Activated B cell treated with CpG ODN at 0.5 μM for 24 hours (primary cell): ENCODE measurements around the gene NAP1L3. TPM values are rescaled to one million over a fixed set of nuclear protein-coding genes. Genes with fewer than 3 reads are reported as not detected.

ENCODE experiments used
- ATAC-seq: fragments of 200-7000 bp; cut with Tn5 transposase; one replicate; pipeline ENCODE4 v1.10.0; 2021; ENCODE audit warnings: low read depth, mild to moderate bottlenecking, moderate library complexity
- CTCF ChIA-PET: fragments of 350-600 bp; sonication (Branson Sonifier 250); formaldehyde crosslinking; loops from one replicate; lab custom pipeline; 2021; ENCODE audit warnings: antibody characterized with exemption; lab: Charles Lee
- POLR2A ChIA-PET: fragments of 350-600 bp; sonication (Branson Sonifier 250); formaldehyde crosslinking; loops from one replicate; lab custom pipeline; 2021; ENCODE audit warnings: antibody characterized with exemption; lab: Charles Lee
- DNase-seq: peaks from one replicate; pipeline ENCODE4 v3.0.0; 2022
- H3K27ac Mint-ChIP-seq: one replicate; pipeline ENCODE4 v1.8.0; 2020; ENCODE audit warnings: mixed read lengths
- H3K27me3 Mint-ChIP-seq: one replicate; pipeline ENCODE4 v1.8.0; 2021; ENCODE audit warnings: mixed read lengths
- H3K36me3 Mint-ChIP-seq: one replicate; pipeline ENCODE4 v1.8.0; 2021; ENCODE audit warnings: low read depth, mixed read lengths
- H3K4me1 Mint-ChIP-seq: one replicate; pipeline ENCODE4 v1.8.0; 2021; ENCODE audit warnings: mixed read lengths
- H3K4me3 Mint-ChIP-seq: one replicate; pipeline ENCODE4 v1.8.0; 2020; ENCODE audit warnings: mild to moderate bottlenecking, mixed read lengths
- H3K9me3 Mint-ChIP-seq: one replicate; pipeline ENCODE4 v1.8.0; 2020; ENCODE audit warnings: mixed read lengths
- CTCF ChIP-seq: fragments of 200-600 bp; IDR thresholded peaks from one replicate; pipeline ENCODE4 v1.8.0; 2022; ENCODE audit warnings: antibody characterized with exemption, mild to moderate bottlenecking
- intact Hi-C: fragments of 100-400 bp; cut with micrococcal nuclease; formaldehyde crosslinking; loops from one replicate; pipeline ENCODE4 v1.15.1; 2024
- total RNA-seq: library from RNA; stranded (reverse); gene quantifications from 2 replicates; pipeline ENCODE4 v1.2.3, GENCODE V29; 2022

The NAP1L3 gene
- total RNA-seq: 0.20 and 0.32 TPM in 2 replicates

DNA sequence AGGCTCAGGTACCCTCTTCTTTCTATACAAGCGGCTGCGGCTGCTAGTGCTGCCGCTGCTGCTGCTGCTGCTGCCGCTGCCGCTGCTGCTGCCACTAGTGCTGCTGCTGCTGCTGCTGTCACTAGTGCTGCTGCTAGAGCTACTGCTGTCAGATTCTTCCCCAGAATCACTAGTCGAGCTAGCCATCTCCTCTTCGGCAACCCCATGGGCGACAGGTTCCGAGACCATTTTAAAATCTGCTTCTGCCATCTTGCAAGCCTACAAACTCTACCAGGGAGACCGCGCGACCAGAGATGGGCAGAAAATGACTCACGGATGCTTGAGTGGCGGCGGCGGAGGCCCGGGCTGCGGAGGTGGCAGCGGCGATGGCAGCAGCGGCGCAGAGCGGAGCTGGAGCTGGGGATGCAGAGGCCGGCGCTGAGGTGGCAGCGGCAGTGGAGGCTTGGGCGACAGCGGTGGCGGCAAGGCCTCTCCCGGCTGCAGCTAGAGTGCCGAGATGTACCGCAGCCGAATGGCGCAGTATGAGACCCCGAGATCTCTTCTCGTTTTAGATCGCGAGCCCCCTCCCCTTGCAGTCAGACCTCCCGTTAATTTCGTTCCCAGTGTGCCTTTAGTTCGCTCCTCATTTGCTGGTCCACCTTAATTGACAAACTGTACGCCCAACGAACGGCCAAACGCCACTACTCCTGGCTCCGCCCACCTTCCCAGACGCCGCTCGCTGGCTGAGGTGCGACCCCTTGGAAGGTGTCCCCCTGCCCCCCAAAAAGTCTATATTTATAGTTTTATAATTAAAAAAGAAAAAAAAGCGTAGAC, at the start of gene NAP1L3:
NAP1L3 (minus strand) TSS at position 523 of the 813 bp plus-strand sequence; CDS start at position 249, 274 bp downstream.
- no peaks in the 10 kb centered on the region for H3K36me3 Mint-ChIP-seq
- H3K4me3 Mint-ChIP-seq: peak within 1 kb of the TSS; percentile 81
- DNase-seq: no peak
- CTCF ChIA-PET: no interaction called here
- intact Hi-C loops: no loop called here
- H3K4me1 Mint-ChIP-seq: peaks cover 3% of the 10 kb centered on the region
- no peak within 1 kb of the TSS for H3K27ac Mint-ChIP-seq
- POLR2A ChIA-PET: no interaction called here
- peak; percentile 57 for ATAC-seq
- peaks cover 1% of the 10 kb centered on the region for H3K27me3 Mint-ChIP-seq
- no peaks in the 10 kb centered on the region for H3K9me3 Mint-ChIP-seq
- no peak for TF ChIP-seq CTCF

DNA sequence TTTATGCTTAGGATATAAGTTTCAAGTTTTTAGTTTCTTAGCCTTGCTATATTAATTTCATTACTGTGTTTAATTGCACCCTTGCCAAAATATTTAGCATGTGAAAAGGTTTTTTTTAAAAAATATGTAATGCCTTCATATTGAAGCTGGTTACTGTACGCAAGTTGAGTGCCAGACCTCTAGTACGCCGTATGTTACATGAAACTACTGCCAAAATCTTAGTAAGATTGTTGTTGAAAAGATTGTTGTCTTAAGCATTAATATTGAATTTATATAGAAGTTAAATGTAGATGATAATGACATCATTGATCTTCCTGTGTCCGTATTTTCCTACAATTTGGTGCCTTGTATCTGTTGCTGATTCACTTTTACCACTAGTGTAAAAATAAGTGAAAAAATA, 37.7 kb upstream of the NAP1L3 start:
- ChIA-PET CTCF (no interaction called here), POLR2A (no interaction called here)
- Mint-ChIP-seq H3K9me3 (no peaks in the 10 kb centered on the region), H3K27me3 (no peaks in the 10 kb centered on the region), H3K36me3 (no peaks in the 10 kb centered on the region), H3K4me3 (no peak overlapping the region), H3K27ac (no peak overlapping the region), H3K4me1 (no peaks in the 10 kb centered on the region)
- no peak for TF ChIP-seq CTCF
- no peak for ATAC-seq
- intact Hi-C loops: no loop called here
- DNase-seq: no peak

- no peak for TF ChIP-seq CTCF
- H3K9me3 Mint-ChIP-seq: no peaks in the 10 kb centered on the region
- no peak for ATAC-seq
- H3K27ac Mint-ChIP-seq: no peak overlapping the region
- H3K36me3 Mint-ChIP-seq: no peaks in the 10 kb centered on the region
- intact Hi-C loops: no loop called here
- POLR2A ChIA-PET: no interaction called here
- no peaks in the 10 kb centered on the region for H3K4me1 Mint-ChIP-seq
- no peak overlapping the region for H3K4me3 Mint-ChIP-seq
- DNase-seq: no peak
- H3K27me3 Mint-ChIP-seq: no peaks in the 10 kb centered on the region
- CTCF ChIA-PET: no interaction called here
Observed at GRCh38 chrX:93703701-93704100, 30.3 kb upstream of the NAP1L3 start.

DNA sequence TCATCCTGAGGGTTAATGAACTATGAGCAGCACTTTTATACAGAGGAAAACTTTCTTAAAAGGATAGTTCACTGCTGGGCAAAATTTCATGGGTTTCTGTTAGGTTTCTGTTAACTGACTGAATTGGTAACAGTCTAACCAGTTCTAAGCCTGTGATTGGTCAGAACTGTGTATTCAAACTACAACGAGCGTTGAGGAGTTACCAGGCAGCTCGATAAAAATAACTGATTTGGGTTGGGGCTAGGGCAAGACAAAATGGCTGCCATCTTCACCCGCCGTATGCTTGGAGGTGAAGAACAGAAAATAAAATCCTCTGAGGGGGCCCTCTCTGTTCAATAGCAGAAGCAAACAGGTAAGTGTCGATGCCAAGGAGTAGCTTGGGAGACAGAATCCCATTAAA, 22.6 kb upstream of the NAP1L3 start:
- Mint-ChIP-seq H3K27me3 (no peaks in the 10 kb centered on the region), H3K27ac (no peak overlapping the region)
- CTCF ChIA-PET: no interaction called here

More for the DNA sequence above, 22.6 kb upstream of the NAP1L3 start:
- POLR2A ChIA-PET: no interaction called here
- Mint-ChIP-seq H3K4me1 (no peaks in the 10 kb centered on the region), H3K9me3 (no peaks in the 10 kb centered on the region), H3K4me3 (no peak overlapping the region), H3K36me3 (no peaks in the 10 kb centered on the region)
- TF ChIP-seq CTCF: no peak
- intact Hi-C loops: no loop called here
- no peak for DNase-seq
- no peak for ATAC-seq
